AG09309 (cell line): ENCODE data around the gene CLMP.
"Not testable (repeated sequence)": the region's sequence is repeated elsewhere in the genome, so short reads cannot be mapped to it uniquely, and the experiment has no call there.

Source experiments
- DNase-seq: peaks from one replicate; pipeline ENCODE4 v3.0.0-alpha.2; 2010; ENCODE audit warnings: low read depth
- H3K4me3 ChIP-seq: 2 replicates; pipeline ENCODE4 v1.5.1; 2011; ENCODE audit warnings: mild to moderate bottlenecking, low read depth, low read length, moderate library complexity; ENCODE audit not compliant: control insufficient read depth
- TF ChIP-seq, protein P1 (sequence below): IDR thresholded peaks from 2 replicates; pipeline ENCODE4 v1.5.1; 2011; ENCODE audit warnings: mild to moderate bottlenecking, low read depth, low read length, inconsistent platforms; ENCODE audit not compliant: insufficient read depth, control insufficient read depth; ENCODE audit errors: missing control alignments

CLMP gene

GRCh38 chr11:123211149-123211852, 16.3 kb upstream of the CLMP start:
- DNase-seq: no peak
- TF ChIP-seq, protein P1, sequence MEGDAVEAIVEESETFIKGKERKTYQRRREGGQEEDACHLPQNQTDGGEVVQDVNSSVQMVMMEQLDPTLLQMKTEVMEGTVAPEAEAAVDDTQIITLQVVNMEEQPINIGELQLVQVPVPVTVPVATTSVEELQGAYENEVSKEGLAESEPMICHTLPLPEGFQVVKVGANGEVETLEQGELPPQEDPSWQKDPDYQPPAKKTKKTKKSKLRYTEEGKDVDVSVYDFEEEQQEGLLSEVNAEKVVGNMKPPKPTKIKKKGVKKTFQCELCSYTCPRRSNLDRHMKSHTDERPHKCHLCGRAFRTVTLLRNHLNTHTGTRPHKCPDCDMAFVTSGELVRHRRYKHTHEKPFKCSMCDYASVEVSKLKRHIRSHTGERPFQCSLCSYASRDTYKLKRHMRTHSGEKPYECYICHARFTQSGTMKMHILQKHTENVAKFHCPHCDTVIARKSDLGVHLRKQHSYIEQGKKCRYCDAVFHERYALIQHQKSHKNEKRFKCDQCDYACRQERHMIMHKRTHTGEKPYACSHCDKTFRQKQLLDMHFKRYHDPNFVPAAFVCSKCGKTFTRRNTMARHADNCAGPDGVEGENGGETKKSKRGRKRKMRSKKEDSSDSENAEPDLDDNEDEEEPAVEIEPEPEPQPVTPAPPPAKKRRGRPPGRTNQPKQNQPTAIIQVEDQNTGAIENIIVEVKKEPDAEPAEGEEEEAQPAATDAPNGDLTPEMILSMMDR: no peak
- no peak overlapping the region for H3K4me3 ChIP-seq

DNA sequence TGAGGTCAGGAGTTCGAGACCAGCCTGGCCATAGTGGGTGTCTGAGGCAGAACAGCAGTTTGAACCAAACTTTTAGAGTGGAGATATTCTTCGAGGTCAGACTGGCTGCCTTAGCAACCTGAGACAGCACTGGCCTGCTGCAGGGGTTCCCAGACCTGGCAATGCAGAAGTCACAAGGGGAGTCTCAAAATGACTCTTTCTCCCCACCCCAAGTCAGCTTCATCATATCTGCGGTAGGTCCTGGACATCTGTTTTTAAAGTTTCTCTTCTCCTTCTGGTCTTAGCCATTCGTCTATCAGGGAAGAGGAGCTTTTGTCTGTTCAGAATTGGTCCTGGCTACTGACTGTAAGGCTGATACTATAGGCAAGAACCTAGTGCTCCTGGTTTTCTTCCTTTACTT, 14.5 kb upstream of the CLMP start:
- DNase-seq: no peak
- TF ChIP-seq, protein P1: no peak

DNA sequence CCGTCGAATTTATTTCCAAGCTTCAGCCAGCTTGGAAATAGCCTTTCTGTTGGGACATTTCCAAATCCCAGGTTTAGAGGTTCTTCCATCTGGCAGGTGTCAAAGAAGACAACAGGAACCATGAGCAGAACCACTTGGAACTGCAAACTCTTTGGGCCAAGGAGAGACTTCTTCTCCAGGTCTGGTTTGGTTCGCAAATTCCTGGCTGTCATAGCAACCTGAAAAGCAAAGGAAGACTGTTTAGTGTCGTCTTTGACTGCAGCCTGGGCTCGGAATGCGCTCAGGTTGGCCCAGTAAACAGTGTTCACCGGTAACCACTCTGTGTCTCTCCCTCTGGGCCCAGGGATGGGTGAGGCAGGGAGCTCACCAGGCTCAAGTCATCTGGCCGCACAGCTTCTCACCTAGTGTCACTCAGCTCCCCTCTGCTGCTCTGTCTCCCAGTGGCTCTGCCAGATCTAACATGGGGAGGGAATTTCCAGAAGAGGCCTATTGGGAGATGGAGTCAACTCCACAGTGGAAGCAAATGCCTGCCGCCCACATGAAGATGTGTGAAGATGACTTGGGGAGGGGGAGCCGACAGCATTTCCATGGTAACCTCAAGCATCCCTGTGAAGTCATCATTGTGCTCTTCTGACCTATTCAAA, 11.9 kb upstream of the CLMP start:
- TF ChIP-seq, protein P1: no peak
- no peak for DNase-seq
- H3K4me3 ChIP-seq: no peak overlapping the region

More for the DNA sequence above, 14.5 kb upstream of the CLMP start:
- H3K4me3 ChIP-seq: no peak overlapping the region

DNA sequence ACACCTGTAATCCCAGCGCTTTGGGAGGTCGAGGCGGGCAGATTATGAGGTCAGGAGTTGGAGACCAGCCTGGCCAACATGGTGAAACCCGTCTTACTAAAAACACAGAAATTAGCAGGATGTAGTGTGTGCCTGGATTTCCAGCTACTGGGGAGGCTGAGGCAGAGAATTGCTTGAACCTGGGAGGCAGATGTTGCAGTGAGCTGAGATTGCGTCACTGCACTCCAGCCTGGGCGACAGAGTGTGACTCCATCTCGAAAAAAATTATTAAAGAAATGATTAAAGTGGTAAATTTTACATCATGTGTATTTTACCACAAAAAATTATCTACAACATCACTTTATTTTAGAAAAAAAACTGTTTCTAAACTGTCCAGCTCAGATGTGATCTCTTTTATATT, 11.0 kb upstream of the CLMP start:
- DNase-seq, H3K4me3 ChIP-seq: not testable (repeated sequence)

DNA sequence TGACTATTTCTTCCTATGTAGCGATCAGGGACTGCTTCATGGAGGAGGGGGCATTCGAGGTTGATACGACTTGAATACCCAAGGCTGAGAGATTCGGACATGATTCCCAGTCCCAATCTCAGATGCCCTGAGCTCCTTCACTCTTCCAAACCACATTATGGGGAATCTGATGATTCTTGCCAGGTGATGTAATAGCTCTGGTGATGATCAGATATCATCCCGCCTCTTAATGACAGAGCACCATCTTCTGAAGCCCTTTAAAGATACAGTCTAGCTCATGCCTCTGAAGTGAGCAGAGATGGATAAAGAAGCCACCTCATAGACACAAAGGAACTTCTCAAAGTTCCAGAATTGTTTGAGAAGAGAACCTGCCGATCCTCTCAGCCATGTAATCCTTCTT, 8.9 kb upstream of the CLMP start:
- no peak overlapping the region for H3K4me3 ChIP-seq
- no peak for DNase-seq
- TF ChIP-seq, protein P1: no peak

- TF ChIP-seq, protein P1: no peak
- DNase-seq: no peak
- no peak overlapping the region for H3K4me3 ChIP-seq
Observed at GRCh38 chr11:123203471-123203870, 8.4 kb upstream of the CLMP start.
